DOHH2 (cell line): ENCODE results near the gene DOCK11.
A peak's percentile ranks its signal among the peaks of the same experiment; 100 is the strongest.

Experiments
- H3F3A ChIP-seq: fragments of 200-600 bp; sonication (generic), shearing (Covaris generic); 2 replicates; pipeline ENCODE4 v1.6.0; 2016; ENCODE audit warnings: antibody characterized with exemption, mild to moderate bottlenecking; ENCODE audit not compliant: control insufficient read depth, insufficient read depth
- H3K27ac ChIP-seq: fragments of 200-600 bp; sonication (generic); 2 replicates; pipeline ENCODE4 v1.5.1; 2014; ENCODE audit warnings: low read depth, mild to moderate bottlenecking, low read length, moderate library complexity
- H3K27me3 ChIP-seq: fragments of 200-600 bp; sonication (generic); 2 replicates; pipeline ENCODE4 v1.6.1; 2014; ENCODE audit warnings: mild to moderate bottlenecking, low read length, mixed read lengths; ENCODE audit not compliant: control insufficient read depth
- H3K36me3 ChIP-seq: fragments of 200-600 bp; sonication (generic); 2 replicates; pipeline ENCODE4 v1.6.1; 2014; ENCODE audit warnings: mild to moderate bottlenecking, low read length, moderate library complexity, mixed read lengths; ENCODE audit not compliant: control insufficient read depth
- H3K4me1 ChIP-seq: fragments of 200-600 bp; sonication (generic); 2 replicates; pipeline ENCODE4 v1.6.1; 2014; ENCODE audit warnings: mild to moderate bottlenecking, low read length, mixed read lengths; ENCODE audit not compliant: control insufficient read depth
- H3K4me2 ChIP-seq: fragments of 200-600 bp; sonication (generic); 2 replicates; pipeline ENCODE4 v1.6.0; 2014; ENCODE audit warnings: mild to moderate bottlenecking, low read length, moderate library complexity
- H3K4me3 ChIP-seq: fragments of 200-600 bp; sonication (generic); 2 replicates; pipeline ENCODE4 v1.5.1; 2014; ENCODE audit warnings: mild to moderate bottlenecking, low read length, mixed read lengths
- H3K79me2 ChIP-seq: fragments of 200-600 bp; sonication (generic); 2 replicates; pipeline ENCODE4 v1.6.1; 2014; ENCODE audit warnings: mild to moderate bottlenecking, low read length, mixed read lengths; ENCODE audit not compliant: control insufficient read depth
- H3K9me2 ChIP-seq: fragments of 200-600 bp; sonication (generic); replicated peaks from 2 replicates; pipeline ENCODE4 v1.6.1; 2014; ENCODE audit warnings: mild to moderate bottlenecking, low read length, mixed read lengths; ENCODE audit not compliant: control insufficient read depth
- H3K9me3 ChIP-seq: fragments of 200-600 bp; sonication (generic); 2 replicates; pipeline ENCODE4 v1.6.1; 2014; ENCODE audit warnings: antibody characterized with exemption, low read length, mixed read lengths; ENCODE audit not compliant: control insufficient read depth, insufficient read depth
- H4K20me1 ChIP-seq: fragments of 200-600 bp; sonication (generic); 2 replicates; pipeline ENCODE4 v1.6.0; 2014; ENCODE audit warnings: low read depth, mild to moderate bottlenecking, antibody characterized with exemption, low read length, moderate library complexity; ENCODE audit not compliant: control insufficient read depth, insufficient read depth
- CTCF ChIP-seq: fragments of 200-600 bp; sonication (generic); IDR thresholded peaks from one replicate; pipeline ENCODE4 v1.5.1; 2014; ENCODE audit warnings: antibody characterized with exemption, mild to moderate bottlenecking, low read depth, low read length; ENCODE audit not compliant: poor library complexity, severe bottlenecking
- EZH2phosphoT487 ChIP-seq: fragments of 200-600 bp; sonication (generic); IDR thresholded peaks from 2 replicates; pipeline ENCODE4 v1.6.1; 2017; ENCODE audit warnings: borderline replicate concordance, mild to moderate bottlenecking, antibody characterized with exemption, low read length, moderate library complexity, mixed read lengths

The DOCK11 gene

GRCh38 chrX:118528071-118528737 lies 32.6 kb downstream of the DOCK11 start:
- H3K4me3 ChIP-seq, result peak overlapping the region; percentile 38

GRCh38 chrX:118530219-118530911 lies 34.8 kb downstream of the DOCK11 start:
- Histone ChIP-seq H3F3A (no peaks in the 10 kb centered on the region), H4K20me1 (no peaks in the 10 kb centered on the region), H3K4me1 (peaks cover 19% of the 10 kb centered on the region), H3K9me2 (no peaks in the 10 kb centered on the region), H3K4me2 (no peak overlapping the region; the same call in 1 of the 2 replicates), H3K36me3 (no peaks in the 10 kb centered on the region), H3K4me3 (no peak overlapping the region), H3K27me3 (no peaks in the 10 kb centered on the region), H3K27ac (no peak overlapping the region), H3K79me2 (peaks cover 11% of the 10 kb centered on the region), H3K9me3 (no peaks in the 10 kb centered on the region)
- TF ChIP-seq CTCF, result no peak
- TF ChIP-seq EZH2phosphoT487, result no peak

More at GRCh38 chrX:118528071-118528737, 32.6 kb downstream of the DOCK11 start:
- Histone ChIP-seq H3K9me2 (no peaks in the 10 kb centered on the region), H3K79me2 (peaks cover 3% of the 10 kb centered on the region; the same call in 1 of the 2 replicates), H4K20me1 (no peaks in the 10 kb centered on the region), H3K36me3 (no peaks in the 10 kb centered on the region), H3K27me3 (no peaks in the 10 kb centered on the region), H3K4me1 (peaks cover 18% of the 10 kb centered on the region), H3K9me3 (no peaks in the 10 kb centered on the region), H3K27ac (no peak overlapping the region), H3K4me2 (peak overlapping the region; percentile 51), H3F3A (no peaks in the 10 kb centered on the region)
- TF ChIP-seq CTCF, result no peak
- no peak for TF ChIP-seq EZH2phosphoT487

GRCh38 chrX:118534716-118535493 lies 39.3 kb downstream of the DOCK11 start:
- Histone ChIP-seq H3K27ac (no peak overlapping the region), H3K4me2 (no peak overlapping the region)
- TF ChIP-seq EZH2phosphoT487 (no peak), CTCF (no peak)

More at GRCh38 chrX:118534716-118535493, 39.3 kb downstream of the DOCK11 start:
- Histone ChIP-seq H3K9me3 (no peaks in the 10 kb centered on the region), H3K79me2 (peaks cover 26% of the 10 kb centered on the region), H3K4me1 (peaks cover 32% of the 10 kb centered on the region), H3F3A (no peaks in the 10 kb centered on the region), H3K4me3 (no peak overlapping the region), H3K9me2 (no peaks in the 10 kb centered on the region), H3K27me3 (no peaks in the 10 kb centered on the region), H4K20me1 (peaks cover 4% of the 10 kb centered on the region; the same call in 1 of the 2 replicates), H3K36me3 (no peaks in the 10 kb centered on the region)
